HG03108 (cell line): Measurements from ENCODE around the gene PTCD1.

Source experiments
- ATAC-seq: cut with Tn5 transposase; IDR thresholded peaks from one replicate; pipeline ENCODE4 v1.9.1; 2021; ENCODE audit warnings: moderate library complexity; ENCODE audit not compliant: unreplicated experiment

Gene PTCD1

GRCh38 chr7:99373091-99374066, 65.2 kb downstream of the PTCD1 start:
- ATAC-seq = no peak

GRCh38 chr7:99372275-99373090, 66.1 kb downstream of the PTCD1 start:
- ATAC-seq = no peak

GRCh38 chr7:99371376-99371920, 67.2 kb downstream of the PTCD1 start:
- no peak for ATAC-seq

- no peak for ATAC-seq
Measured at GRCh38 chr7:99369767-99370391, 68.7 kb downstream of the PTCD1 start.

- ATAC-seq = no peak
Measured at GRCh38 chr7:99368750-99369389, 69.7 kb downstream of the PTCD1 start.
